GM03348 (cell line): ENCODE data around the gene DENND4B.

Source experiments
- DNase-seq: peaks from one replicate; pipeline ENCODE4 v3.0.0; 2012; ENCODE audit warnings: low spot score

The DENND4B gene

DNA sequence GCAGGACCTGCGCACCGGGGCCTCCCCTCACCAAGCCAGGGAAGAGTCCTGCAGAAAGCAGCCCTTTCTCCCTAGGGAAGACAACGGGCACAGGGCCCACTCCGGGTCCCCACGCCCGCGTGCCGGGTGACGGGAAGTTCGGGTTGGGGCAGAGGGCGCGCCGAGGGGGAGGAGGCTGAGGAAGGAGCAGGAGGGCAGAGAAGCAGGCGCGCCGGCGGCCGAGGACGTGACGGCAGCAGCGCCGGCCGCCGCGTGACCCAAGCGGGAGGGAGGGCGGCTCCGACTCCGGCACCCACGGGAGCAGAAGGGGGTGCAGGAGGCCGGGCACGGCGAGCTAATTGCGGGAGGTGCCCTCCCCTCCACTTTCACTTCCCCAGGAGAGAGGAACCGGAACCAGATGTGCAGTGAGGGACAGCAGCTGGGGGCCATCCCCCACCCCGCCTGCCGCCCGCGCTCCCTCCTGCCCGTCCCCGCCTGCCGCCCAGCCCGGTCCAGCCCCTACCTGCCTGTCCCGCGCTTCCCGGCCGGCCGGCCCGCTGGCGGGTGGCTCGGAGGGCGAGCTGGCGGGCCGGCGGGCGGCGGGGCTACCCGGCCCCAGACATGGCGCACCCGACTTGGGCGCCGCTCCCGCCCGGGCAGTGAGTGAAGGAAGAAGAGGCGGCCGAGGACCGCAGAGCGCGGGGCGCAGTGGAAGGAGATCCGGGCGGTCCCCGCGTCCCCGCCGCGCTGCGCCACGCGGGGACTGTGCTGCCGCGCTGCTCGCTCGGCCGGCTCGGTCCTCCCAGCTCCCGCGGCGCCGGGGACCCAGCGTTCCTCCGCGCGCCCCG lies 510 bp downstream of the DENND4B start:
- peak; percentile 90 for DNase-seq

DNA sequence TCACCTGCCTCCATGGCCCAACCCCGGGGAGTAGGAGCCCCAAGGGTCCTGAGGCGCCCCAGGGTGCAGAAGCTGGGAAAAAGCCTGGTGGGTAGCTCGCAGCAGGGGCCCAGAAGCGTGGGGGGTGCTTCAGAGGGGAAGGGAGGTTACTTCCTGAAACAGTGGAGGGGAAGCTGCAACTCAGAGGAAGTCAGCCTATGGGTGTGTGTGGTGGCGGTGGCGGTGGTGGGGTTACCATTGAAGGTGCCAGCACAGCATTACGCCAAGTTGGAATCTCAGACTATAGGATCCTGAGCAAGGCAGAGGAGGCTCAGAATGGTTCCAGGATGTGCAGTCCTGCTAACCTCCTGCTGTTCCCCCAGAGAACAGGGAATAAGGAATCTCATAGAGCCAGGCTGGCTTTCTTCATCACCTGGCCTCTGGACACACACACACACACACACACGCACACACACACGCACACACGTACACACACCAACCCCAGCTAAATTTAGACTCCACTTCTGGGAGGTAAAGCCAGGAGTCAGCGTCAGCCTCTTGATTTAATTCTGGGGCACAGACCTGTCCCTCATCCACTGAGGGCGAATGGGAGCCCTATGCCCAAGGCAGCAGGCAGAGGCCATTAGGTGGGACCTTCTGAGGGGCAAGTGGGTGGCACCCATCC lies 1.3 kb downstream of the DENND4B start:
- DNase-seq = peak; percentile 27

DNA sequence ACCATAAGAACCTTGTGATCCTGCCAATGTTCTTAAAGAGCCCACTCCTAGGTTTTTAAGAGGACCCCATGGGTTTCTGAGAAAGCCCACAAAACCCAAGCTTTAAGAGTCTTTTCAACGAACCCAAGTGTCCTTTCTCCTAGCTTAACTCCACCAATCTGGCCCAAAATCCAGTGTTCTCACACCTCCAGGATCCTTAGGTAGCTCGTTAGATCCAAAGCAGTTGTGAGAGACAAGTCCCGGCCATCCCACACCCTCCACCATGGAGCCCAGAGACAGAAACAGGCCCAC lies 1.7 kb downstream of the DENND4B start:
- DNase-seq = no peak

GRCh38 chr1:153944005-153944826 lies 2.3 kb downstream of the DENND4B start:
- no peak for DNase-seq

DNA sequence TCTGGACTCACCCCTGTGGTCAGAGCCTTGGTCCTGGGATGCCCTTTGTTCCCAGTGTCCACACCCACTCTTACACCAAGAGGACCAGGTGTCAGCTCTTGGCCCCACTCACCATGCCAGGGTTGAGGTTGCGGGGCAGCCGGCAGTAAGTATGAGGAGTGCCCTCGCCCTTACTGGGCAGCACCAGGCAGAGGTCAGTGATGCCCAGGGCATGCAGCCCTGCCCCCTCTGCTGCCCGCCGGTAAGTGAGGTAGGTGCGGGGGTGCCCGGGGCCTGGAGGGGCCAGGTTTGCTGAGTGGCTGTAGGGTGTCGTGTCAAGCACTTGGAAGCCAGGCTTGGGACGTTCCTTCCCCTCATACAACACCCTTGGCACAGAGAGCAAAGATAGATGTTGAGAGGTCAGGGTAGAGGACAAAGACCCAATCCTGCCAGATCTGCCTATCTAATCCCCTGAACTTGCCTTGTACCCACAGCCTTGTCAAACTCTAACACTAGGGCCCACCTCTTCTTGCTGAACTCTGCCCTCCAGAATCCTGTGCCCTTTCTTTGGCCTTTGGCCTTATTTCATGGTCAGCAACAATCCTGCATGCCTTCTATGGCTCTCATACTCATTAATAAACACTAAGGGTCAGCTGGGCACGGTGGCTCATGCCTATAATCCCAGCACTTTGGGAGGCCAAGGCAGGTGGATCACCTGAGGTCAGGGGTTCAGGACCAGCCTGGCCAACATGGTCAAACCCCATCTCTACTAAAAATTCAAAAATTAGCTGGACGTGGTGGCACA lies 3.6 kb downstream of the DENND4B start:
- DNase-seq = no peak

GRCh38 chr1:153941826-153942725 lies 4.4 kb downstream of the DENND4B start:
- no peak for DNase-seq

- DNase-seq = no peak
Observed at GRCh38 chr1:153940756-153941155, 5.8 kb downstream of the DENND4B start.

DNA sequence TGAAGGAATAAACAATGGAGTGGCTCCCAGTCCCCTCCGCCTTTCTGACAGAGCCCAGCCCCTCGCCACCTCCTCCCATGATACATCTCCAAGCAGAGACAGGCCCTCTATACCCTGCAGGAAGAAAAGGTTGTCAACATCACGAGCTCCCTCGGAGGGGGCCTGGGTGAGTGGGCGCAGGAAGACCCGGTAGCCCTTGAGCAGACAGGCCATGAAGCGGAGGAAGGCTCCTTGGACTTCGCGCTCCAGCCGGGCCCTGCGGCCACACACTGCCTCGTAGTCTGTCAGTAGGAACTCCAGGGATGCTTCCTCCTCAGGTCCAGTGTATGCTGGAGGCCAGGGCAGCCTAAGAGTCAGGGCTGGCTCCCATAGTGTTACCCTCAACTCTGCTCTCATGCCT lies 7.0 kb downstream of the DENND4B start:
- DNase-seq = no peak

- no peak for DNase-seq
Observed at GRCh38 chr1:153938996-153939395, 7.5 kb downstream of the DENND4B start.

GRCh38 chr1:153937331-153937730 lies 9.2 kb downstream of the DENND4B start:
- DNase-seq = no peak

DNA sequence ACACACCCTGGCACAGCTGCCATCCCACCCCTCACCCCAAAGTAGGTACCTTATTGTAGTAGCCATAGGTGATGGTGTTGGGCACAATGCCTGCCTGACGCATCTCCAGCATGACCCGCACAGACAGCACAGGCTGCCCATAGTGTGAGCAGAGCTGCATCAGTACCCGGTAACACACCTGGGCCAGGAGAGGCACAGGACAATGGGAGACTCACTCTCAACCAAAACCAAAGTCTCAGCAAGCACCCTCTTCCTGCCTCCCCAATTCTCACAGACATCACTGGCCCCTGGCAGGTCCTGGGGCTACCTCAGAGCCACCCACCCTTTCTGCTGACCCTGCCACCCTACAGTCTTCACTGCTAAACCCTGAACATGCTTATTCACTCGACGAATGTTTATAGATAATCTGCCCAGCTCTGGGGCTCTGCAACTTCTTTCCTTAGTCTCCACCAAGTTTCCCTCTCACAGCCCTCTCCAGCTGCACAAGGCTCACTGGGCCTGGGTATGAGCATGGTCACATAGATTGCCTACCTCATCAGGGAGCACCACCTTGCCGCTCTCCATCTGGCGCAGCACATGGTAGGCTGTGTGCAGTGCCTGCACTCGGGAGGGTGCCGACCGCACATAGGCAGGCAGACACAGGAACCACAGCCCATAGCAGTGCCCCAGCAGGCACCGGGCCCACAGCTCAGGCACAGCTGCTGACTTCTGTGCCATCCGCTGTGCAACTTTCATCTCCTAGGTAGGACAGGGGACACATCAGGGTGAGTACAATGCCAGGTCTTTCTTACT lies 10.3 kb downstream of the DENND4B start:
- DNase-seq = no peak

- DNase-seq = no peak
Observed at GRCh38 chr1:153934746-153935145, 11.8 kb downstream of the DENND4B start.

DNA sequence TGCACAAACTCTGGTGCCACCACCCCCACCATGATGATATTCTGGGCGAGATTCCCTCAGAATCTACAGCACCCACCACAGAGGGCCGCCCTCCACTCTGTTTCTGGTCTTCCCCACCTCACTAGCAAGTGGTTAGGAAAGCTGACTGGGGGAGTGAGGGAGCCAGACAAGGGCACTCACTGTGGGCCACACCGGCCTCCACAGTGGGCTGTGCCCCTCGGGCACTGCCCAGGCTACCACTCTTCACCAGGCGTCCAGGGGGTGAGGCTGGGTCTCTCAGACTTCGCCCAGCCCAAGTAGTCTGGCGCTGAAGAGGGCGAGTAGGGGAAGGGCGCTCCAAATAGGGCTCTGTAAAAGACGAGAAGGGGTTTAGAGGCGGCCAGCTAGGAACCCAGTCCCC lies 12.6 kb downstream of the DENND4B start:
- no peak for DNase-seq

DNA sequence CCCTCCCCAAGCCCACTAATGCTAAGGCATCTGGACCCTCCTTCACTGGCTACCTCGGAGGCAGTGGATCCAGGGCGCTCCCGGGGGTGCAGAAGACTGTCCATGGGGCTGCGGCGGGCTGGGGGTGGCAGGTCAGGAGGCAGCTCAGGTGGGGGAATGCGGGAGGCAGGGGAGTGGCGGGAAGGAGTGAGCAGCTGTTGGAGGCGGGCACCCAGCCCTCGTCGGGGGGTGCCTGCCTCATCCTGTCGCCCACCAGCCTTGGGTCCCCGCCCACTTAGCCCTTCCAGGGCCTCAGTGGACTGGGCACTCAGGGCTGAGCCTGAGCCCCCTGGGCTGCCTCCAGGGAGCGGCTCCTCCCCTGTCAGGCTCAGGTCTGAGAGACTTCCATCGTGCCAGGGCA lies 13.1 kb downstream of the DENND4B start:
- DNase-seq = no peak

- no peak for DNase-seq
Observed at GRCh38 chr1:153932156-153933131, 14.1 kb downstream of the DENND4B start.

GRCh38 chr1:153929981-153930948 lies 16.3 kb downstream of the DENND4B start:
- no peak for DNase-seq

DNA sequence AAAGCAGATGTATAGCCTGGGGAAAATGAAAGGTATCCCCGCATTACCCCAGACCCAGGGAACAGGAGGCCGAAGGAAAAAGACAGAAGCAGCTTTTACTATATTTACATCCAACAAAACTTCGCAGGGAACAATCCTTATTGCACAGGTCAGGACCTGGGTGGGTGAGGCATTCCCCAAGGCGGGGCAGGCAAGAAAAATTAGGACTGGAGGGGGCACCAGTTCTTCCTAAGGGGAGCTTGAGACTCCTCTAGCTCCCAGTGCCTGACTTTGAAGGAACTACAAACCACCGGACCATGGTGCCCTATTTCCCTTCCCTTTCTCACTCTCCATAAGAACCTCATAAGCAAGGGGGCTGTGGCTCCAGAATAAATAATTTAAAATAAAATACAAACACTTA lies 17.1 kb downstream of the DENND4B start:
- DNase-seq = no peak

- DNase-seq = no peak
Observed at GRCh38 chr1:153928791-153929341, 17.7 kb downstream of the DENND4B start.
